WTC11 (cell line): ENCODE results near the gene CHDH. TPM values are rescaled to one million over a fixed set of nuclear protein-coding genes. Genes with fewer than 3 reads are reported as not detected.

Experiments used
- ATAC-seq: fragments of 200-7000 bp; cut with Tn5 transposase; 2 replicates; pipeline ENCODE4 v1.10.0; 2021; ENCODE audit warnings: mild to moderate bottlenecking, moderate library complexity
- CTCF ChIA-PET: fragments of 300-600 bp; sonication (Branson Sonifier 250); formaldehyde crosslinking; loops from one replicate; lab custom pipeline; 2021; ENCODE audit warnings: antibody characterized with exemption; lab: Charles Lee
- POLR2A ChIA-PET: fragments of 350-600 bp; sonication (Branson Sonifier 250); formaldehyde crosslinking; loops from one replicate; lab custom pipeline; 2021; ENCODE audit warnings: antibody characterized with exemption; lab: Charles Lee
- DNase-seq: peaks from one replicate; pipeline ENCODE4 v3.0.0; 2021; ENCODE audit warnings: low spot score
- H3K27ac Mint-ChIP-seq: 2 replicates; pipeline ENCODE4 v1.8.0; 2021; ENCODE audit warnings: mixed read lengths
- H3K27me3 Mint-ChIP-seq: 2 replicates; pipeline ENCODE4 v1.8.0; 2021; ENCODE audit warnings: low read depth, mild to moderate bottlenecking, moderate library complexity, mixed read lengths
- H3K36me3 Mint-ChIP-seq: 2 replicates; pipeline ENCODE4 v1.8.0; 2021; ENCODE audit warnings: mixed read lengths
- H3K4me1 Mint-ChIP-seq: 2 replicates; pipeline ENCODE4 v1.8.0; 2022; ENCODE audit warnings: mixed read lengths
- H3K4me3 Mint-ChIP-seq: 2 replicates; pipeline ENCODE4 v1.8.0; 2021; ENCODE audit warnings: mild to moderate bottlenecking, moderate library complexity, mixed read lengths
- H3K9me3 Mint-ChIP-seq: 2 replicates; pipeline ENCODE4 v1.8.0; 2021; ENCODE audit warnings: mixed read lengths
- ATF6 ChIP-seq: sonication (generic); formaldehyde crosslinking; IDR thresholded peaks from 2 replicates; pipeline ENCODE4 v1.8.1; 2023; ENCODE audit warnings: mild to moderate bottlenecking, missing genetic modification reagents
- CREB1 ChIP-seq: sonication (generic); formaldehyde crosslinking; IDR thresholded peaks from 2 replicates; pipeline ENCODE4 v1.8.0; 2023; ENCODE audit warnings: mild to moderate bottlenecking, missing genetic modification reagents
- FOXJ3 ChIP-seq: sonication (generic); formaldehyde crosslinking; IDR thresholded peaks from 2 replicates; pipeline ENCODE4 v1.9.0; 2021; ENCODE audit warnings: missing genetic modification reagents, mild to moderate bottlenecking, borderline replicate concordance
- MAX ChIP-seq: sonication (generic); formaldehyde crosslinking; IDR thresholded peaks from 2 replicates; pipeline ENCODE4 v1.8.0; 2022; ENCODE audit warnings: mild to moderate bottlenecking, missing genetic modification reagents
- MXD4 ChIP-seq: fragments of 250-450 bp; sonication (Bioruptor Pico); IDR thresholded peaks from 2 replicates; pipeline ENCODE4 v1.8.0; 2021; ENCODE audit warnings: mild to moderate bottlenecking, moderate library complexity, borderline replicate concordance
- SMAD4 ChIP-seq: sonication (generic); formaldehyde crosslinking; IDR thresholded peaks from 2 replicates; pipeline ENCODE4 v1.8.0; 2022; ENCODE audit warnings: mild to moderate bottlenecking, missing genetic modification reagents
- SP1 ChIP-seq: sonication (generic); formaldehyde crosslinking; conservative IDR thresholded peaks from 2 replicates; pipeline ENCODE4 v1.8.1; 2022; ENCODE audit warnings: missing genetic modification reagents
- STAT6 ChIP-seq: sonication (generic); formaldehyde crosslinking; conservative IDR thresholded peaks from 2 replicates; pipeline ENCODE4 v1.8.1; 2023; ENCODE audit warnings: mild to moderate bottlenecking, low read depth, missing genetic modification reagents, moderate library complexity
- TEAD1 ChIP-seq: sonication (generic); formaldehyde crosslinking; IDR thresholded peaks from 2 replicates; pipeline ENCODE4 v1.8.0; 2022; ENCODE audit warnings: mild to moderate bottlenecking, missing genetic modification reagents
- TP53 ChIP-seq: sonication (generic); formaldehyde crosslinking; IDR thresholded peaks from 2 replicates; pipeline ENCODE4 v1.8.1; 2023; ENCODE audit warnings: mild to moderate bottlenecking, missing genetic modification reagents
- ZNF416 ChIP-seq: fragments of 250-450 bp; sonication (Bioruptor Pico); IDR thresholded peaks from 2 replicates; pipeline ENCODE4 v1.9.0; 2021; ENCODE audit warnings: mild to moderate bottlenecking, inconsistent platforms
- ZNF423 ChIP-seq: fragments of 250-450 bp; sonication (Bioruptor Pico); IDR thresholded peaks from 2 replicates; pipeline ENCODE4 v2.1.2; 2022; ENCODE audit warnings: mild to moderate bottlenecking, moderate library complexity
- ZNF671 ChIP-seq: fragments of 250-450 bp; sonication (Bioruptor Pico); IDR thresholded peaks from 2 replicates; pipeline ENCODE4 v1.8.0; 2021; ENCODE audit warnings: mild to moderate bottlenecking
- total RNA-seq: library from RNA; stranded (reverse); gene quantifications from 3 replicates; pipeline ENCODE4 v1.2.3, GENCODE V29; 2021
- TF ChIP-seq, protein P1 (sequence below): fragments of 250-450 bp; sonication (Bioruptor Pico); IDR thresholded peaks from 2 replicates; pipeline ENCODE4 v1.9.0; 2021; ENCODE audit warnings: moderate library complexity, mild to moderate bottlenecking, inconsistent platforms, borderline replicate concordance
- TF ChIP-seq, protein P2 (sequence below): fragments of 250-450 bp; sonication (Bioruptor Pico); conservative IDR thresholded peaks from 2 replicates; pipeline ENCODE4 v1.9.0; 2021; ENCODE audit warnings: mild to moderate bottlenecking
- TF ChIP-seq, protein P3 (sequence below): sonication (generic); formaldehyde crosslinking; IDR thresholded peaks from 2 replicates; pipeline ENCODE4 v1.8.1; 2023; ENCODE audit warnings: mild to moderate bottlenecking, missing genetic modification reagents, moderate library complexity
- TF ChIP-seq, protein P4 (sequence below): fragments of 200-600 bp; IDR thresholded peaks from 2 replicates; pipeline ENCODE4 v1.8.0; 2022; ENCODE audit warnings: antibody characterized with exemption

CHDH gene
- total RNA-seq, 1 experiment from 2014 or later, result 11.7 TPM

- Mint-ChIP-seq H3K4me3 (no peak overlapping the region), H3K27ac (no peak overlapping the region), H3K36me3 (peaks cover 29% of the 10 kb centered on the region), H3K4me1 (no peaks in the 10 kb centered on the region), H3K9me3 (no peaks in the 10 kb centered on the region), H3K27me3 (no peaks in the 10 kb centered on the region)
- DNase-seq, result no peak
- CTCF ChIA-PET, result no interaction called here
- POLR2A ChIA-PET, result no interaction called here
- TF ChIP-seq ATF6 (CRISPR knock-in tag) (no peak), SMAD4 (CRISPR knock-in tag) (no peak), ZNF416 (CRISPR knock-in tag) (no peak), MXD4 (no peak)
- ATAC-seq, result no peak
Observed at GRCh38 chr3:53859178-53859577, 13.0 kb upstream of the CHDH start.

- no peak for DNase-seq
- POLR2A ChIA-PET, result interaction anchor here (1.1 kb wide), 1 partner anchor 16 kb away, joined by 4 read pairs; no protein-coding TSS in a partner anchor
- CTCF ChIA-PET, result interaction anchor here (0.5 kb wide), 1 partner anchor 52 kb away, joined by 3 read pairs; no protein-coding TSS in a partner anchor
- Mint-ChIP-seq H3K9me3 (no peaks in the 10 kb centered on the region), H3K4me3 (no peak overlapping the region), H3K36me3 (peaks cover 26% of the 10 kb centered on the region), H3K4me1 (no peaks in the 10 kb centered on the region), H3K27ac (no peak overlapping the region), H3K27me3 (no peaks in the 10 kb centered on the region)
- 0 out of 2 replicates have a peak, but pooled peaks have one; percentile 50 for ATAC-seq
- no peak for TF ChIP-seq TEAD1
- no peak for TF ChIP-seq STAT6 (CRISPR knock-in tag)
- TF ChIP-seq TP53 (CRISPR knock-in tag), result no peak
- TF ChIP-seq CREB1 (CRISPR knock-in tag), result no peak
- no peak for TF ChIP-seq ZNF423 (CRISPR knock-in tag)
- TF ChIP-seq, protein P1, sequence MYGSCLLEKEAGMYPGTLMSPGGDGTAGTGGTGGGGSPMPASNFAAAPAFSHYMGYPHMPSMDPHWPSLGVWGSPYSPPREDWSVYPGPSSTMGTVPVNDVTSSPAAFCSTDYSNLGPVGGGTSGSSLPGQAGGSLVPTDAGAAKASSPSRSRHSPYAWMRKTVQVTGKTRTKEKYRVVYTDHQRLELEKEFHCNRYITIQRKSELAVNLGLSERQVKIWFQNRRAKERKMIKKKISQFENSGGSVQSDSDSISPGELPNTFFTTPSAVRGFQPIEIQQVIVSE (CRISPR knock-in tag), result no peak
- no peak for TF ChIP-seq MAX (CRISPR knock-in tag)
- TF ChIP-seq SP1 (CRISPR knock-in tag), result no peak
Observed at GRCh38 chr3:53858096-53858741, 12.0 kb upstream of the CHDH start.

- Mint-ChIP-seq H3K27me3 (no peaks in the 10 kb centered on the region), H3K36me3 (peaks cover 21% of the 10 kb centered on the region), H3K4me1 (no peaks in the 10 kb centered on the region), H3K9me3 (no peaks in the 10 kb centered on the region), H3K27ac (no peak overlapping the region), H3K4me3 (no peak overlapping the region)
- CTCF ChIA-PET, result interaction anchor here (0.6 kb wide), 1 partner anchor 378 kb away, joined by 3 read pairs; no protein-coding TSS in a partner anchor
- DNase-seq (no peak), ATAC-seq (no peak)
- POLR2A ChIA-PET, result interaction anchor here (1.1 kb wide), 1 partner anchor 15 kb away, joined by 4 read pairs; no protein-coding TSS in a partner anchor
- TF ChIP-seq CREB1 (CRISPR knock-in tag), result no peak
- TF ChIP-seq, protein P2, sequence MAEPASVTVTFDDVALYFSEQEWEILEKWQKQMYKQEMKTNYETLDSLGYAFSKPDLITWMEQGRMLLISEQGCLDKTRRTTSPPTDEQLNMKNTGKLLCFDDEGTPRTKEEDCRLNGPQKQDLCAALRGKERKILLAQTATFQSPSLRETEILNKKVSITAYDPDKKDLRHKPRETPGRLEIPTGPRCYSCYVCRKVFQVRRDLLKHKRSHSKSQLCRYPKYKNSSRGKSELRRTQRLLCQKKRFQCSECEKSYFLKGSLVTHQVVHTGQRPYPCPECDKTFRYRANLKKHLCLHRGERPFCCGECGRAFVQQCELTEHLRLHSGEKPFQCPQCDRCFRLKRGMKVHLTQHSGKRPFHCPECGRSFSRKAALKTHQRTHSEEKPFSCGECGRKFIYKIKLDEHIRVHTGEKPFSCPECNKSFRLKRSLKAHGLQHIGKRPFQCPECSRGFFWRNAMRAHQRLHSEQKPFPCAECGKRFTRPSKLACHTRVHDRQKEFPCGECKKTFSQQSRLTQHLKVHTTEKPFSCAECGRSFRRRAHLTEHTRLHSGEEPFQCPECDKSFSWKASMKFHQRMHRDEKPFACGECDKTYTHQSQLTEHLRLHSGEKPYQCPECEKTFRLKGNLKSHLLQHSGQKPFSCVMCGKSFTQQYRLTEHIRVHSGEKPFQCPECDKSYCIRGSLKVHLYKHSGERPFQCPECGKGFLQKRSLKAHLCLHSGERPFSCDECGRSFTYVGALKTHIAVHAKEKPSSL (CRISPR knock-in tag), result no peak
- TF ChIP-seq, protein P3, sequence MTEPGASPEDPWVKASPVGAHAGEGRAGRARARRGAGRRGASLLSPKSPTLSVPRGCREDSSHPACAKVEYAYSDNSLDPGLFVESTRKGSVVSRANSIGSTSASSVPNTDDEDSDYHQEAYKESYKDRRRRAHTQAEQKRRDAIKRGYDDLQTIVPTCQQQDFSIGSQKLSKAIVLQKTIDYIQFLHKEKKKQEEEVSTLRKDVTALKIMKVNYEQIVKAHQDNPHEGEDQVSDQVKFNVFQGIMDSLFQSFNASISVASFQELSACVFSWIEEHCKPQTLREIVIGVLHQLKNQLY (CRISPR knock-in tag), result no peak
- TF ChIP-seq FOXJ3, result no peak
- TF ChIP-seq TEAD1, result no peak
- TF ChIP-seq, protein P4, sequence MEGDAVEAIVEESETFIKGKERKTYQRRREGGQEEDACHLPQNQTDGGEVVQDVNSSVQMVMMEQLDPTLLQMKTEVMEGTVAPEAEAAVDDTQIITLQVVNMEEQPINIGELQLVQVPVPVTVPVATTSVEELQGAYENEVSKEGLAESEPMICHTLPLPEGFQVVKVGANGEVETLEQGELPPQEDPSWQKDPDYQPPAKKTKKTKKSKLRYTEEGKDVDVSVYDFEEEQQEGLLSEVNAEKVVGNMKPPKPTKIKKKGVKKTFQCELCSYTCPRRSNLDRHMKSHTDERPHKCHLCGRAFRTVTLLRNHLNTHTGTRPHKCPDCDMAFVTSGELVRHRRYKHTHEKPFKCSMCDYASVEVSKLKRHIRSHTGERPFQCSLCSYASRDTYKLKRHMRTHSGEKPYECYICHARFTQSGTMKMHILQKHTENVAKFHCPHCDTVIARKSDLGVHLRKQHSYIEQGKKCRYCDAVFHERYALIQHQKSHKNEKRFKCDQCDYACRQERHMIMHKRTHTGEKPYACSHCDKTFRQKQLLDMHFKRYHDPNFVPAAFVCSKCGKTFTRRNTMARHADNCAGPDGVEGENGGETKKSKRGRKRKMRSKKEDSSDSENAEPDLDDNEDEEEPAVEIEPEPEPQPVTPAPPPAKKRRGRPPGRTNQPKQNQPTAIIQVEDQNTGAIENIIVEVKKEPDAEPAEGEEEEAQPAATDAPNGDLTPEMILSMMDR, result no peak
- TF ChIP-seq ZNF671, result no peak
Observed at GRCh38 chr3:53856964-53857363, 10.7 kb upstream of the CHDH start.
